VCaP (cell line): ENCODE data around the gene PNP.

Experiments
- H3K27ac ChIP-seq: fragments of 450-650 bp; 2 replicates; pipeline ENCODE4 v1.5.1; 2017
- TF ChIP-seq, protein P1 (sequence below): fragments of 450-650 bp; conservative IDR thresholded peaks from 2 replicates; pipeline ENCODE4 v1.5.1; 2017; ENCODE audit warnings: mild to moderate bottlenecking, moderate library complexity

The PNP gene

GRCh38 chr14:20469242-20469889 is at the start of gene PNP:
Gene PNP (plus strand): TSS chr14:20469406. CDS start chr14:20469525, 119 bp downstream.
- TF ChIP-seq, protein P1, sequence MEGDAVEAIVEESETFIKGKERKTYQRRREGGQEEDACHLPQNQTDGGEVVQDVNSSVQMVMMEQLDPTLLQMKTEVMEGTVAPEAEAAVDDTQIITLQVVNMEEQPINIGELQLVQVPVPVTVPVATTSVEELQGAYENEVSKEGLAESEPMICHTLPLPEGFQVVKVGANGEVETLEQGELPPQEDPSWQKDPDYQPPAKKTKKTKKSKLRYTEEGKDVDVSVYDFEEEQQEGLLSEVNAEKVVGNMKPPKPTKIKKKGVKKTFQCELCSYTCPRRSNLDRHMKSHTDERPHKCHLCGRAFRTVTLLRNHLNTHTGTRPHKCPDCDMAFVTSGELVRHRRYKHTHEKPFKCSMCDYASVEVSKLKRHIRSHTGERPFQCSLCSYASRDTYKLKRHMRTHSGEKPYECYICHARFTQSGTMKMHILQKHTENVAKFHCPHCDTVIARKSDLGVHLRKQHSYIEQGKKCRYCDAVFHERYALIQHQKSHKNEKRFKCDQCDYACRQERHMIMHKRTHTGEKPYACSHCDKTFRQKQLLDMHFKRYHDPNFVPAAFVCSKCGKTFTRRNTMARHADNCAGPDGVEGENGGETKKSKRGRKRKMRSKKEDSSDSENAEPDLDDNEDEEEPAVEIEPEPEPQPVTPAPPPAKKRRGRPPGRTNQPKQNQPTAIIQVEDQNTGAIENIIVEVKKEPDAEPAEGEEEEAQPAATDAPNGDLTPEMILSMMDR: no peak
- peak within 1 kb of the TSS; percentile 82 for H3K27ac ChIP-seq

- H3K27ac ChIP-seq: no peak overlapping the region
- TF ChIP-seq, protein P1: no peak
These were observed 49.8 kb upstream of the PNP start for GRCh38 chr14:20419419-20419818.

DNA sequence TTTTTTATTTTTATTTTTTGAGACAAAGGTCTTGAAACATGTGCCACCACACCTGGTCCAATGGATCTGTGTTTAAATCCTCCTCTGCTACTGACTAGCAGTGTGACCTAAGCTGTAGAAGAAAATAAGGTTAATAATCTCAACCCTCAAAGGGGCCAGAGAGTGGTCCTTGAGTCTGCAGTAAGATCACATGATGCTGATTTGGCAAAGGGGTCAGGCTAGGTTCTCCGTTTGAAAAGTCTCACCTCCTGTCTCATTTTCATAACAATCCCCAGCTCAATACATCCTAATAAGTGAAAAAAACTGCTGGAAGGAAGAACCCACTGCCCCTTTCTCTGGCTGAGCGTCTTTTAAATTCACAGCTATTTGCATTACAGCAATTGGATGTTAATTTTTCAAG is 47.9 kb upstream of the PNP start:
- H3K27ac ChIP-seq: no peak overlapping the region
- TF ChIP-seq, protein P1: no peak

GRCh38 chr14:20422886-20423285 is 46.3 kb upstream of the PNP start:
- H3K27ac ChIP-seq: no peak overlapping the region
- TF ChIP-seq, protein P1: no peak

GRCh38 chr14:20424851-20425250 is 44.4 kb upstream of the PNP start:
- TF ChIP-seq, protein P1: no peak
- H3K27ac ChIP-seq: no peak overlapping the region

DNA sequence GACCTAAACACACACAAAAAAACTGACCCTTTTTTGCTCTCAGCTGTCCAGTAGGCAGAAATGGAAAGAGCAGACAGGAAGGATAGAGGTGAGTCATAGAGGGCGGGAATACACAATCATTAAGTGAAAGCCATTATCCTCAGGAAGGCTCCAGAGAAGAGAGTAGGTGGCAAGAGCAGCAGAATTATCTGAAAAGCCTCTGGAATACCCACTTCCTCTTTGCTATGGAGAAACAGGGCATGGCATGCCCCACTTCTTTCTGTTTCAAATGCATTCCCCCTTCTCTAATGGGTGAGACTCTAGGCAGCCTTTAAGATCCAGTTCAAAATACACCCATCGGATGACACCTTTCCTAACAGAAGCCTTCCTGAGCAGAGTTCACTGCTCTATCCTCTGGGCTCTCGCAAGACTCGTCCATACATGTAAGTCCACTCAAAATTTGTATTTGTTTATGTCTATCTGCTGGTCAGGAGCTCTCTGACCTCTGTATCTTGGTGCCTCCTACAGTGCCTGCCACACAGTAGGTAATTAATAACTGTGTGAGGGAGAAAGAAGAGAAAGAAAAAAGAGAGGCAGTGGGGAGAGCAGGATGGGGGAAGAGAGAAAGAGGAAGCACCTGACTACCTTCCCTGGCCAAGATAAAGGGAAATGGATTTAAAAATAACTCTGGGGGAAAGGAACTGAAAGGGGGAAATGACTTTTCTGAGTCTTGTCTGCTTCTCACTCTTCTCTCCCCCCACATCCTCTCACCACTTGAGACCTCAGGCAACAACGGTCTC is 41.8 kb upstream of the PNP start:
- TF ChIP-seq, protein P1: no peak
- H3K27ac ChIP-seq: no peak overlapping the region

- H3K27ac ChIP-seq: no peak overlapping the region; the same call in 1 of the 2 replicates
- TF ChIP-seq, protein P1: no peak
These were observed 41.2 kb upstream of the PNP start for GRCh38 chr14:20428010-20428365.
